ENCODE measurements around the gene GRK5.

The GRK5 gene

DNA sequence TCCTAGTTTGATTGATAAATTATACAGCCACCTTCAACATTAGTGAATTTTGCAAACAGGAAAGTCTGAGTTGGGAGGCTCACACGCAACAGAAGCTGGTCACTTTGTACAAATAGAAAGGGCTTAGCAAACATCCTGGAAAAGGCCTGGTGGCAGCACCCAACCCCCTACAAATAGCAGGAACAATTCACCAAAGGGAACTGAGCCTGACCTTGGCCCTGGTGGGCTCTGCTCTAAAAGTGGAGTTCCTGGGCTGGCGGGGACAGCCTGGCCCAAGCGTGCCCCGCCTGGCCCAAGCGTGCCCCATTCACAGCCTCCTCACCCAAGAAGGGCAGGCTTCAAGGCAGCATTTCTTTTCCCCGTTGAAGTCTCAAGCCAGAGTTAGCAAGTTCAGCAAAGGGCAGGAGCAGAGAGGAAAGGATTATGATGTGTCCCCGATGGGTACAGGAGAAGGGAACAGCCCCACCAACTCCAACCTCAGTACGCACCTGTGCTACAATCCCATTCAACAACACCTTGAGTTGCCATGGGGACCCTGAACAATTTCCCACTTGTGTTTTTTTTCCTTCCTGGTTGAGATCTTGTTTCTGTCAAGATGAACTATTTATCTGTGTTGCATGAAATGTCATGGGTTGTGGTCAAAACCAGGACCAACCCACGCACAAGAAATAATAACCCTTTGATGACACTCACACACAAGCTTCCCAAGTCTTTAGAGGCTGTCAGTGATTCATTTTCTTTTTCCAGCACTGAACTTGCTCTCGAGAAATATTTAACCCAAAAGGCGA is 291.7 kb downstream of the GRK5 start:
- Mint-ChIP-seq H3K4me1 (ENCODE audit: low read depth) (peaks cover under 1% of the 10 kb centered on the region), H3K4me3 (no peak overlapping the region), H3K27me3 (no peaks in the 10 kb centered on the region), H3K27ac (no peak overlapping the region), H3K9me3 (no peaks in the 10 kb centered on the region), H3K36me3 (ENCODE audit: low read depth) (peaks cover 91% of the 10 kb centered on the region)
- intact Hi-C loops (cut with micrococcal nuclease), result no loop called here

DNA sequence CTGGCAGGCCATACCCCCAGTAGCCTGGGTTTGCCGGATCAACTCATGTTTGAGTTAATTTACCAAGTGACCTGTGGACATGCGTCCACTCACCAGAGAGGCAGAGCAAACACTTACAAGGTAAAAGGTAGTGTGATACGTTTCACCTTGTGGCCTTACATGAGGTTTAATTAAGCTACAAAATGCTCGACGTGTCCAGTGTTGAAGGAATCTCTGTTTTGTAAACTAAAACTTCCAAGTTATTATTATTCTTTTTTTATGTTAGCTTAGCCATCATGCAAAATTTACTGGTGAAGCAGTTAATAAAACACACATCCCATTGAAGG is 292.3 kb downstream of the GRK5 start:
- Mint-ChIP-seq H3K4me1 (ENCODE audit: low read depth) (no peaks in the 10 kb centered on the region), H3K36me3 (ENCODE audit: low read depth) (peaks cover 92% of the 10 kb centered on the region), H3K27ac (no peak overlapping the region), H3K27me3 (no peaks in the 10 kb centered on the region), H3K9me3 (no peaks in the 10 kb centered on the region), H3K4me3 (no peak overlapping the region)
- intact Hi-C loops (cut with micrococcal nuclease), result no loop called here

DNA sequence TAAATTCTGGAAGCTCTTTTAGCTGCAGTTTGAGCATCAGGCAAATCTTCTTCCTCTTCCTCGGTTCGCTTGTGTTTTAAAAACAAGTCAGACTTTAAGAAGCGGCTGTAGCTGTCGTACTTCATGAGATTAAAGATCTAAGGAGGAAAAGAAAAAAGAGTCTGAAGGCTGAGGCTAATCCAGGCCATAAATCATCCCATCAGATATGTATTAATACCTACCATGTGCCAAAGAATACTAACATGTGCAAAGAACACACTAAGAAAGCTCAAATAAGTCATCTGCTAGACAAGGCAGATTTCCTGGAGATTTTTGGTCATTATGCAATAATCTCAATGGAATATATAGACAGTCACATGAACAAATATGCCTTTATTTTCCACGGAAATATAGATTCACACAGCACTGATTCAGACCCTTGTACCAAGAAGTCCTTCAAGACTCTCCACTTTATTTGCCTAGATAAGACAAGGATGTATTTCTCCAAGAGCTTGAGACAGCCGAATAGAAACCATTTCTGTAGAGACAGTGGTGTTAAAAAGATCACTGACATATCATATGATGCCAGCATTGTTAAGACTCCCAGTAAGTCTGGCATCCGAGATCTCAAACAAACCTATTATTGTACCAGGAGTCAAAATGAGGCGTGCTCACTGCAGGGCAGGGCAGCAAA is 292.9 kb downstream of the GRK5 start:
- no peaks in the 10 kb centered on the region for H3K9me3 Mint-ChIP-seq
- no peak overlapping the region for H3K27ac Mint-ChIP-seq
- peaks cover 95% of the 10 kb centered on the region for H3K36me3 Mint-ChIP-seq (ENCODE audit: low read depth)
- no peaks in the 10 kb centered on the region for H3K27me3 Mint-ChIP-seq
- H3K4me3 Mint-ChIP-seq, result no peak overlapping the region
- intact Hi-C loops (cut with micrococcal nuclease), result no loop called here
- H3K4me1 Mint-ChIP-seq (ENCODE audit: low read depth), result no peaks in the 10 kb centered on the region

DNA sequence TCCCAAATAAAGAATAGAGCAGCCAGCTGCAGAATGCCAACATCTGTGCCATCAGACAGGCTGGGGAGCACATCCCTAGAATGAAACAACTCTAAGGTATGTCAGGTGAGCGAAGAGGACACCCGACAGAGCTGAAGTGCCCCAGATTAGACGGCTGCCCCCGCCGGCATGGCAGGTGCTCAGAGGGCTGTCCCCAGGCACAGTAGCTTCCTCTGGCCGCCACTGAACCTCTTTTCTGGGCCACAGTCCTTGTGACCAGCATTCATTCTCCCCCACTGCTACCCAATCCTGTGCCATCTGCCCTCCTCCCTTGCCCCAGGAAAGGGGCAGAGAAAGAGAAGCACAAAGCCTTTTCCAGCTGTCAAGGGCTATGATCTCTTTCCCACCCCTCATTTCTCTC is 293.4 kb downstream of the GRK5 start:
- intact Hi-C loops (cut with micrococcal nuclease), result no loop called here
- no peaks in the 10 kb centered on the region for H3K4me1 Mint-ChIP-seq (ENCODE audit: low read depth)
- no peak overlapping the region for H3K4me3 Mint-ChIP-seq
- no peaks in the 10 kb centered on the region for H3K27me3 Mint-ChIP-seq
- H3K9me3 Mint-ChIP-seq, result no peaks in the 10 kb centered on the region
- H3K27ac Mint-ChIP-seq, result no peak overlapping the region
- H3K36me3 Mint-ChIP-seq (ENCODE audit: low read depth), result peaks cover 97% of the 10 kb centered on the region

DNA sequence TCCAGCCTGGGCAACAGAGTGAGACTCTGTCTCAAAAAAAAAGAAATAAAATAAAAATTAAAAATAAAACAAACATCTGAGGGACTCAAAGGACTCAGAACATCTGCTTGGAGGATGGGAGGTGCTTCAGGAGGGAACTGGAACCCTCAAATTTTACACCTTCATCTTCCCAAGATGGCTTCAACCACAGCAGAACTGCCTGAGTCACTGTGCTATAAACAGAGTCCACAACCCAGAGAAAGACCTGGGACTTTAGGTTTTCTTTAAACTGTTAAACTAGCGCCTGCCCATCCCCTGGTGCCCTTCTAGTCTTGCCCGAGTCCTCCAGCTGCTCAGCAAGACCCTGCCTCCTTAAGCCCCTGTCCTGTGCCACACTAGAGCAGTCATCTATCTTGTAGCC is 294.3 kb downstream of the GRK5 start:
- H3K36me3 Mint-ChIP-seq (ENCODE audit: low read depth), result peaks cover 97% of the 10 kb centered on the region
- no peaks in the 10 kb centered on the region for H3K27me3 Mint-ChIP-seq
- no peaks in the 10 kb centered on the region for H3K9me3 Mint-ChIP-seq
- no peaks in the 10 kb centered on the region for H3K4me1 Mint-ChIP-seq (ENCODE audit: low read depth)
- intact Hi-C loops (cut with micrococcal nuclease), result no loop called here
- H3K27ac Mint-ChIP-seq, result no peak overlapping the region
- H3K4me3 Mint-ChIP-seq, result no peak overlapping the region

DNA sequence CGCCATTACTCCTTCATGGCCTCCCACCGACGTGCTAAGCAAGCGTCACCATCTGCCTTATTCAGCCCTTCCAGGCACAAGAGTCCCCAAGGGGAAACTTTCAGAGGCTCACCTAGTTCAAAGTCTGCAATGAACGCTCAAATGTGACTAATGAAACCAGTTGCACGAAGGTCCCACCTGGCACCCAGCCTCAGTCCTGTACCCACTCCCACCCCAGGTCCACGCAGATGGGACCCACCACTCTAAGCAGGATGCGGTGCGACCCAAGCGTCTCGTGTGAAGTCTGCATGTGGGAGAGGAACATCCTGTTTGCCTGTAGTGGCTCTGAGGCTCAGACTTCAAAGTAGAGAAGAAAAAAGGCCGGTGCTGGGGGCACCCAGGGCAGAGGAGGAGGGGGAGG is 294.8 kb downstream of the GRK5 start:
- Mint-ChIP-seq H3K9me3 (no peaks in the 10 kb centered on the region), H3K27me3 (no peaks in the 10 kb centered on the region), H3K27ac (no peak overlapping the region), H3K36me3 (ENCODE audit: low read depth) (peaks cover 97% of the 10 kb centered on the region), H3K4me1 (ENCODE audit: low read depth) (no peaks in the 10 kb centered on the region), H3K4me3 (no peak overlapping the region)
- intact Hi-C loops (cut with micrococcal nuclease), result no loop called here

DNA sequence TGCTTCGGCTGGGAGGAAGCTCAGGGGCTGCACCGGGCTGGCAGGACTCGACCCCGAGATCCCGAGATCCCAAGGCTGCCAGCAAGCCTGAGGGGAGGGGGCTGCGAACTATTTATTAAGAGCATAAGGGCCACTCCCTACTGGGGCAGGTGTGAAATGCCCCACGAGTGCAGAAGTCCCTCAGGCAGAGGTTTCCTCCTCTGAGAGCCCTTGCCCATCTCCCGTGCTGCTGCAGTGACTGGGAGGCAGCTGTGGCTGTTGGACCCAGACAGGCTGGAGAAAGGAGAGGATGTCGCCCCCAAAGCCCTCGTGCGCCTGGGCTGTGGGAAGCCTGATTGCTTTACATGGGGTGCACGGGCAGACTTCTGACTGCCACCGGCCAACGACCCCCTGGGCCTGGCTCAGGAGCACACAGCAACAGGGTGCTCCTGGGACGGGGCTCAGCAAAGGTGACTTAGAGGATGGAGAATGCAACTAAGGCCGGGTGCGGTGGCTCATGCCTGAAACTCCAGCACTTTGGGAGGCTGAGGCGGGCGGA is 295.3 kb downstream of the GRK5 start:
- no peaks in the 10 kb centered on the region for H3K9me3 Mint-ChIP-seq
- no peaks in the 10 kb centered on the region for H3K4me1 Mint-ChIP-seq (ENCODE audit: low read depth)
- H3K4me3 Mint-ChIP-seq, result no peak overlapping the region
- H3K27ac Mint-ChIP-seq, result no peak overlapping the region
- H3K27me3 Mint-ChIP-seq, result no peaks in the 10 kb centered on the region
- H3K36me3 Mint-ChIP-seq (ENCODE audit: low read depth), result peaks cover 97% of the 10 kb centered on the region
- intact Hi-C loops (cut with micrococcal nuclease), result no loop called here

DNA sequence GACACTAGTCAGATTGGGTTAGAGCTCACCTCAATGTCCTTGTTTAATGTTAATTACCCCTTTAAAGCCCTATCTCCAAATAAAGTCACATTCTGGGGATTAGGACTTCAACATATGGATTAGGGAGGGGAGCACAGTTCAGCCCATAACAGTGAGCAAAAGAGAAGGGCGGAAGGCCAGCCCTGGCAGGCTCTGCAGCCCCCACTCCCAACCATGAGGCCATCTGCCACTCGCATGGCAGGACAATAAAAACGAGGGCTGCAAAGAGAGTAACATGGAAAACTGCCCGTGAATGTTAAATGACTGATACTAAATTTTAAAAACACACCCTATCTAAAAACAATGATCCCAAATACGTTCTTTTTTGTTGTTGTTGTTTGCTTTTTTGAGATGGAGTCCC is 296.4 kb downstream of the GRK5 start:
- peaks cover 97% of the 10 kb centered on the region for H3K36me3 Mint-ChIP-seq (ENCODE audit: low read depth)

DNA sequence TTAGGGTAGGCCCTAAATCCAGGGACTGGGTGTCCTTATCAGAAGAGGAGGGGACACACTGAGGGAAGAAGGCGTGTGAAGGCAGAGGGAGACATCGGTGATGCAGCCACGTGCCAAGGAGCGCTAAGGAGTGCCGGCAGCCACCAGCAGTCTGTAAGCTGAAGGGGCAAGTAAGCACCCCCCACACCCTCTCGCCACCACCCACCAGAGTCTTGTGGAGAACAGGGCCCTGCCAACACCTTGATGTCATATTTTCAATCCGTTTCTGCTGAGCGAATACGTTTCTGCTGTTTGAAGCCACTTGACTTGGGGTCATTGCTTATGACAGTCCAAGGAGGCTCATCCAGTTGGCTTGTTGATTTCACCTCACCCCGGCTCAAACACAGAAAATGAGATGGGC is 297.3 kb downstream of the GRK5 start:
- Mint-ChIP-seq H3K9me3 (no peaks in the 10 kb centered on the region), H3K4me3 (no peak overlapping the region), H3K36me3 (ENCODE audit: low read depth) (peaks cover 97% of the 10 kb centered on the region), H3K27me3 (no peaks in the 10 kb centered on the region), H3K4me1 (ENCODE audit: low read depth) (no peaks in the 10 kb centered on the region), H3K27ac (no peak overlapping the region)
- intact Hi-C loops (cut with micrococcal nuclease), result no loop called here

More for the DNA sequence above, 296.4 kb downstream of the GRK5 start:
- Mint-ChIP-seq H3K4me3 (no peak overlapping the region), H3K4me1 (ENCODE audit: low read depth) (no peaks in the 10 kb centered on the region), H3K27ac (no peak overlapping the region), H3K27me3 (no peaks in the 10 kb centered on the region), H3K9me3 (no peaks in the 10 kb centered on the region)
- intact Hi-C loops (cut with micrococcal nuclease), result no loop called here

DNA sequence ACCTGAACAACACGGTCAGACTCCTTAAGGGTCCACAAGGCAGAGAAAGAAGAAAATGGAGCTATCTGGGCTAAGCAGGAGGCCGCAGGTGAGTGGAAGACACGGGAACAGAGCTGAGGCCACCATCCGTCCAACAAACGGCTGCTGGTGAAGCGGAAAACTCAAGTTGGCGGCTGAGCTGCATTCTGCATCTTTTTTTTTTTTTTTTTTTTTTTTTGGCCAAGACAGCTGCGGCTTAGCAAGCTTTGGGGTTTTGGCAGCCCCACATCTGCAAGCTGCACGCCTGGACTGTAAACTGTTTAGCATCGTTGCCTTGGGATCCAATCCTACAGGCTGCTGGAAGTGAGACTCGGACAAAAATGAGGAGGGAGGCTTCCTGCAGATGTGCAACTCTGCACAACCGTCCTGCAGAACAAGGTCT is 297.8 kb downstream of the GRK5 start:
- peaks cover 97% of the 10 kb centered on the region for H3K36me3 Mint-ChIP-seq (ENCODE audit: low read depth)
- no peak overlapping the region for H3K27ac Mint-ChIP-seq
- H3K4me3 Mint-ChIP-seq, result no peak overlapping the region
- peaks cover under 1% of the 10 kb centered on the region for H3K4me1 Mint-ChIP-seq (ENCODE audit: low read depth)
- H3K9me3 Mint-ChIP-seq, result no peaks in the 10 kb centered on the region
- no peaks in the 10 kb centered on the region for H3K27me3 Mint-ChIP-seq
- intact Hi-C loops (cut with micrococcal nuclease), result no loop called here
